Measurements from ENCODE around the gene PDGFRA.

The PDGFRA gene

GRCh38 chr4:54228961-54229501 lies at the start of gene PDGFRA:
PDGFRA (plus strand) TSS chr4:54229293; CDS start chr4:54258769, 29,476 bp downstream.
- no peak for DNase-seq

- DNase-seq, result no peak
These were observed 44.5 kb upstream of the PDGFRA start for GRCh38 chr4:54184581-54184980.

GRCh38 chr4:54185044-54185780 lies 43.9 kb upstream of the PDGFRA start:
- DNase-seq, result no peak

- no peak for DNase-seq
These were observed 43.2 kb upstream of the PDGFRA start for GRCh38 chr4:54185866-54186265.

GRCh38 chr4:54186371-54186770 lies 42.7 kb upstream of the PDGFRA start:
- DNase-seq, result no peak

- no peak for DNase-seq
These were observed 41.9 kb upstream of the PDGFRA start for GRCh38 chr4:54187148-54187547.

GRCh38 chr4:54189140-54189539 lies 40.0 kb upstream of the PDGFRA start:
- DNase-seq, result no peak

GRCh38 chr4:54192811-54193210 lies 36.3 kb upstream of the PDGFRA start:
- no peak for DNase-seq

- DNase-seq, result no peak
These were observed 31.2 kb upstream of the PDGFRA start for GRCh38 chr4:54197926-54198325.

GRCh38 chr4:54199919-54200318 lies 29.2 kb upstream of the PDGFRA start:
- DNase-seq, result no peak

GRCh38 chr4:54209617-54210016 lies 19.5 kb upstream of the PDGFRA start:
- DNase-seq, result no peak

GRCh38 chr4:54213001-54213400 lies 16.1 kb upstream of the PDGFRA start:
- DNase-seq, result no peak

- no peak for DNase-seq
These were observed 15.3 kb upstream of the PDGFRA start for GRCh38 chr4:54213761-54214160.

GRCh38 chr4:54215379-54216077 lies 13.6 kb upstream of the PDGFRA start:
- DNase-seq, result no peak

- DNase-seq, result peak; percentile 60 to 66
These were observed 11.2 kb upstream of the PDGFRA start for GRCh38 chr4:54217642-54218495.

GRCh38 chr4:54218736-54219135 lies 10.4 kb upstream of the PDGFRA start:
- DNase-seq, result no peak

GRCh38 chr4:54224996-54225597 lies 4.0 kb upstream of the PDGFRA start:
- DNase-seq, result no peak

GRCh38 chr4:54225598-54226403 lies 3.3 kb upstream of the PDGFRA start:
- DNase-seq, result no peak

GRCh38 chr4:54226404-54227255 lies 2.5 kb upstream of the PDGFRA start:
- no peak for DNase-seq

GRCh38 chr4:54227256-54228055 lies 1.6 kb upstream of the PDGFRA start:
- no peak for DNase-seq
